HepG2 (cell line): Measurements from ENCODE around the gene PDE6C. TPM values are rescaled to one million over a fixed set of nuclear protein-coding genes. Genes with fewer than 3 reads are reported as not detected.

Experiments used
- ATF5 ChIP-seq: sonication (generic); formaldehyde crosslinking; IDR thresholded peaks from 2 replicates; pipeline ENCODE4 v1.4.0; 2020; ENCODE audit warnings: mild to moderate bottlenecking, low read depth, missing genetic modification reagents
- BHLHE40 ChIP-seq: IDR thresholded peaks from 2 replicates; pipeline ENCODE4 v1.6.1; 2011; ENCODE audit warnings: low read length, improper control_type of control experiment
- BRCA1 ChIP-seq: sonication (generic); formaldehyde crosslinking; IDR thresholded peaks from 2 replicates; pipeline ENCODE4 v1.4.0; 2020; ENCODE audit warnings: missing genetic modification reagents
- CBX1 ChIP-seq: IDR thresholded peaks from one replicate; pipeline ENCODE4 v1.6.1; 2016; ENCODE audit warnings: antibody characterized with exemption, low read depth
- FOXO1 ChIP-seq: sonication (generic); formaldehyde crosslinking; IDR thresholded peaks from 2 replicates; pipeline ENCODE4 v1.4.0; 2020; ENCODE audit warnings: missing genetic modification reagents
- GLI4 ChIP-seq: sonication (generic); formaldehyde crosslinking; IDR thresholded peaks from 2 replicates; pipeline ENCODE4 v1.5.1; 2020; ENCODE audit warnings: missing genetic modification reagents, mild to moderate bottlenecking, moderate library complexity, borderline replicate concordance
- HNRNPK ChIP-seq: fragments of 200-400 bp; formaldehyde crosslinking; IDR thresholded peaks from 2 replicates; pipeline ENCODE4 v1.6.1; 2018; ENCODE audit warnings: low read length, low read depth, moderate library complexity, mild to moderate bottlenecking; ENCODE audit not compliant: poor library complexity, severe bottlenecking
- HOMEZ ChIP-seq: IDR thresholded peaks from 2 replicates; pipeline ENCODE4 v1.6.1; 2016; ENCODE audit warnings: low read depth
- HOXA7 ChIP-seq: sonication (generic); formaldehyde crosslinking; IDR thresholded peaks from 2 replicates; pipeline ENCODE4 v1.8.1; 2022; ENCODE audit warnings: mild to moderate bottlenecking, missing genetic modification reagents, moderate library complexity
- JUNB ChIP-seq: sonication (generic); formaldehyde crosslinking; IDR thresholded peaks from 2 replicates; pipeline ENCODE4 v1.8.0; 2022; ENCODE audit warnings: missing genetic modification reagents, mild to moderate bottlenecking, borderline replicate concordance
- KAT8 ChIP-seq: IDR thresholded peaks from 2 replicates; pipeline ENCODE4 v1.6.1; 2016; ENCODE audit warnings: missing genetic modification reagents, missing compliant biosample characterization
- MAFF ChIP-seq: IDR thresholded peaks from 2 replicates; pipeline ENCODE4 v1.6.1; 2011; ENCODE audit warnings: low read depth, low read length, improper control_type of control experiment
- PCBP1 ChIP-seq: fragments of 200-400 bp; formaldehyde crosslinking; IDR thresholded peaks from 2 replicates; pipeline ENCODE4 v1.6.1; 2017; ENCODE audit warnings: mild to moderate bottlenecking, low read depth, low read length, borderline replicate concordance
- RFX5 ChIP-seq: IDR thresholded peaks from 2 replicates; pipeline ENCODE4 v1.6.1; 2011; ENCODE audit warnings: low read depth, low read length, improper control_type of control experiment
- SSRP1 ChIP-seq: IDR thresholded peaks from 2 replicates; pipeline ENCODE4 v1.6.1; 2016; ENCODE audit warnings: control low read depth
- TAF15 ChIP-seq: fragments of 200-400 bp; formaldehyde crosslinking; IDR thresholded peaks from one replicate; pipeline ENCODE4 v1.6.1; 2018; ENCODE audit warnings: mild to moderate bottlenecking, low read depth, low read length; ENCODE audit not compliant: poor library complexity, severe bottlenecking
- U2AF1 ChIP-seq: fragments of 200-400 bp; formaldehyde crosslinking; optimal IDR thresholded peaks from 2 replicates; pipeline ENCODE3; 2017; ENCODE audit warnings: mild to moderate bottlenecking, low read depth, low read length
- ZBTB38 ChIP-seq: sonication (generic); formaldehyde crosslinking; IDR thresholded peaks from 2 replicates; pipeline ENCODE4 v1.5.1; 2020; ENCODE audit warnings: mild to moderate bottlenecking, missing genetic modification reagents
- ZBTB8A ChIP-seq: sonication (generic); formaldehyde crosslinking; IDR thresholded peaks from 2 replicates; pipeline ENCODE4 v1.4.0; 2020; ENCODE audit warnings: mild to moderate bottlenecking, low read depth, missing genetic modification reagents, borderline replicate concordance
- ZFP90 ChIP-seq: sonication (generic); formaldehyde crosslinking; IDR thresholded peaks from 2 replicates; pipeline ENCODE4 v1.8.0; 2022; ENCODE audit warnings: missing genetic modification reagents, mild to moderate bottlenecking, inconsistent platforms, borderline replicate concordance
- ZNF235 ChIP-seq: sonication (generic); formaldehyde crosslinking; IDR thresholded peaks from 2 replicates; pipeline ENCODE4 v1.8.1; 2023; ENCODE audit warnings: mild to moderate bottlenecking, missing genetic modification reagents, borderline replicate concordance
- ZNF382 ChIP-seq: sonication (generic); formaldehyde crosslinking; IDR thresholded peaks from 2 replicates; pipeline ENCODE4 v1.5.0; 2020; ENCODE audit warnings: missing genetic modification reagents, mild to moderate bottlenecking, borderline replicate concordance
- ZNF431 ChIP-seq: sonication (generic); formaldehyde crosslinking; IDR thresholded peaks from 2 replicates; pipeline ENCODE4 v1.9.0; 2022; ENCODE audit warnings: missing genetic modification reagents, low read depth, mild to moderate bottlenecking, borderline replicate concordance
- ZNF468 ChIP-seq: sonication (generic); formaldehyde crosslinking; IDR thresholded peaks from 2 replicates; pipeline ENCODE4 v1.8.0; 2022; ENCODE audit warnings: mild to moderate bottlenecking, moderate library complexity, missing genetic modification reagents
- ZNF557 ChIP-seq: sonication (generic); formaldehyde crosslinking; IDR thresholded peaks from 2 replicates; pipeline ENCODE4 v1.4.0; 2020; ENCODE audit warnings: missing genetic modification reagents
- ZNF775 ChIP-seq: sonication (generic); formaldehyde crosslinking; IDR thresholded peaks from 2 replicates; pipeline ENCODE4 v1.4.0; 2020; ENCODE audit warnings: missing genetic modification reagents, mild to moderate bottlenecking, moderate library complexity, borderline replicate concordance
- ZNF792 ChIP-seq: IDR thresholded peaks from 2 replicates; pipeline ENCODE4 v1.6.1; 2016
- polyA plus RNA-seq, 8 experiments: library from polyadenylated mRNA; depleted of rRNA in 3 of 8; stranded (reverse) in 7 of 8; unstranded in 1 of 8; fragments of >200 nt; fragmentation: Illumina TruSeq in 4 of 8; extraction: Trizol in 4 of 8; gene quantifications; 2 replicates each; pipeline versions ENCODE4 v1.2.1 to v1.2.3, GENCODE V29; 2011 to 2016; ENCODE audit warnings: low read depth in 4 of 8, missing spikeins in 1 of 8, mixed read lengths in 1 of 8; ENCODE audit not compliant: insufficient read depth in 1 of 8
- total RNA-seq, 5 experiments: library from RNA; depleted of rRNA; stranded (reverse); fragments of >200 nt; fragmentation: Illumina TruSeq; extraction: Trizol; gene quantifications; 2 replicates each; pipeline ENCODE4 v1.2.3, GENCODE V29; 2016; ENCODE audit warnings: low read depth in 1 of 5
- TF ChIP-seq, protein P1 (sequence below): sonication (generic); formaldehyde crosslinking; IDR thresholded peaks from 2 replicates; pipeline ENCODE4 v1.4.0; 2020; ENCODE audit warnings: missing genetic modification reagents
- TF ChIP-seq, protein P2 (sequence below): sonication (generic); formaldehyde crosslinking; IDR thresholded peaks from 2 replicates; pipeline ENCODE4 v1.8.1; 2023; ENCODE audit warnings: mild to moderate bottlenecking, missing genetic modification reagents, borderline replicate concordance

PDE6C gene
- total and polyA plus RNA-seq, 2 of the 13 experiments (the other 11 are each of a cell fraction or from before 2014, with no cell fraction given) = 0.64 TPM; not detected in 1

DNA sequence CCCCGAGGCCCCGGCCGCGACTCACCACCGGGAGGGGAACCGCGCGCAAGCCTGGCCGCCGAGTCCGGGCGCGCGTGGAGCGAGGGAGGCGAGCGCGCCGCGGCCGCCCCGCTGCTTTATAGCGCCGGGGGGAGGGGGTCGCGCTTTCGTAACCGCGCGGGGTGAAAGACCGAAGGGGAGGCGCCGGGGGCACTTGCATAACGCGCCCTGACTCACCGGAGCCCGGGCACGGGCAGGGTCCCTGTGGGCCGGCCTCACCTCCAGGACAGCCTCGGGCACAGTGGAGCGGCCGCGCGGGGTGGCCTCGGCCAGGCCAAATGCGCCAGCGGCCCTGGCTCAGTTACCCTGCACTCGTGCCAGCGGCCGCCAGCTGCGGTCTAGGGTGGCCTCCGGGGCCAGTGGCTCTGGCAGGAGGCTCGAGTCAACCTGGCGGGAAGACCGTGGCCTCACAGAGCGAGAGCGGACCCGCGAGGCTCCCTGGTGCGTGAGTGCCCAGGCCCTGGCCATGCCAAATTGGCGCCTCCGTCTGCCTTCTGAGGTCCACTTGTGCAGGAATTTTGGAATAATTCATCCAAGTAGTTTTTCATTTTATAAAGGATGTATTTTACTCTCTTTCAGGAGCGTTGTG, 11.1 kb upstream of the PDE6C start, which contains the start of gene RBP4 (continued):
- TF ChIP-seq BRCA1 (CRISPR knock-in tag) (peak; percentile 88), ZBTB38 (CRISPR knock-in tag) (no peak), HNRNPK (peak; percentile 81), GLI4 (peak; percentile 49; the same call in 1 of the 2 replicates), MAFF (no peak), ZNF235 (CRISPR knock-in tag) (peak; percentile 64), ZBTB8A (CRISPR knock-in tag) (no peak), SSRP1 (no peak), ATF5 (no peak), JUNB (peak; percentile 83), PCBP1 (no peak), ZNF557 (CRISPR knock-in tag) (peak; percentile 59; the same call in 1 of the 2 replicates), ZNF775 (CRISPR knock-in tag) (no peak), KAT8 (peak; percentile 54), CBX1 (no peak), ZNF468 (CRISPR knock-in tag) (no peak), RFX5 (no peak; the same call in 1 of the 2 replicates), U2AF1 (no peak), ZFP90 (CRISPR knock-in tag) (no peak), ZNF792 (CRISPR knock-in tag) (0 out of 2 replicates have a peak, but pooled peaks have one; percentile 16), TAF15 (no peak), HOMEZ (no peak), FOXO1 (CRISPR knock-in tag) (peak; percentile 50; the same call in 1 of the 2 replicates), ZNF431 (peak; percentile 91), ZNF382 (CRISPR knock-in tag) (no peak), HOXA7 (no peak), BHLHE40 (peak; percentile 85)
- TF ChIP-seq, protein P1, sequence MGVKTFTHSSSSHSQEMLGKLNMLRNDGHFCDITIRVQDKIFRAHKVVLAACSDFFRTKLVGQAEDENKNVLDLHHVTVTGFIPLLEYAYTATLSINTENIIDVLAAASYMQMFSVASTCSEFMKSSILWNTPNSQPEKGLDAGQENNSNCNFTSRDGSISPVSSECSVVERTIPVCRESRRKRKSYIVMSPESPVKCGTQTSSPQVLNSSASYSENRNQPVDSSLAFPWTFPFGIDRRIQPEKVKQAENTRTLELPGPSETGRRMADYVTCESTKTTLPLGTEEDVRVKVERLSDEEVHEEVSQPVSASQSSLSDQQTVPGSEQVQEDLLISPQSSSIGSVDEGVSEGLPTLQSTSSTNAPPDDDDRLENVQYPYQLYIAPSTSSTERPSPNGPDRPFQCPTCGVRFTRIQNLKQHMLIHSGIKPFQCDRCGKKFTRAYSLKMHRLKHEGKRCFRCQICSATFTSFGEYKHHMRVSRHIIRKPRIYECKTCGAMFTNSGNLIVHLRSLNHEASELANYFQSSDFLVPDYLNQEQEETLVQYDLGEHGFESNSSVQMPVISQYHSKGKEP = no peak
- TF ChIP-seq, protein P2, sequence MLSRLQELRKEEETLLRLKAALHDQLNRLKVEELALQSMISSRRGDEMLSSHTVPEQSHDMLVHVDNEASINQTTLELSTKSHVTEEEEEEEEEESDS (CRISPR knock-in tag) = no peak
